K562 (cell line): ENCODE data around the gene HDAC6. TPM values are rescaled to one million over a fixed set of nuclear protein-coding genes. Genes with fewer than 3 reads are reported as not detected.

ENCODE experiments used
- ATAC-seq: fragments of 200-7000 bp; cut with Tn5 transposase; 3 replicates; pipeline ENCODE4 v1.9.1; 2020; ENCODE audit warnings: moderate library complexity
- BruUV-seq: library from RNA; stranded (reverse); fragments of 400-500 nt; replicated peaks from 2 replicates; lab custom pipeline; 2021; lab: Mats Ljungman, UMichigan
- CTCF ChIA-PET: fragments of 300-600 bp; formaldehyde crosslinking; extraction: SDS; loops from one replicate; lab custom pipeline; 2021; ENCODE audit warnings: low intra/inter-chr PET ratio; lab: Yijun Ruan, JAX
- POLR2A ChIA-PET: fragments of 300-600, 350-650 bp; sonication (Branson Sonifier 250); formaldehyde crosslinking; extraction: SDS; loops from one replicate; lab custom pipeline; 2021; ENCODE audit warnings: antibody characterized with exemption, inconsistent platforms; lab: Yijun Ruan, JAX
- DNase-seq, 4 experiments: peaks; one replicate each; pipeline versions ENCODE4 v3.0.0 to v3.0.0-alpha.2; 2011 to 2018; ENCODE audit warnings: low spot score in 3 of 4, mixed read lengths in 3 of 4; ENCODE audit errors: extremely low read depth in 1 of 4
- FAIRE-seq: peaks from 2 replicates; lab custom pipeline; 2011; peaks lifted over from hg19 to GRCh38; lab: Jason Lieb, UNC
- H2AFZ ChIP-seq: 2 replicates; pipeline ENCODE4 v1.6.0; 2011; ENCODE audit warnings: low read depth, low read length, control low read depth, inconsistent platforms
- H3K27ac ChIP-seq: fragments of 200-600 bp; 3 replicates; pipeline ENCODE4 v1.8.0; 2011; ENCODE audit warnings: low read depth, mild to moderate bottlenecking, control low read depth, inconsistent platforms, low read length, moderate library complexity, mixed read lengths; ENCODE audit errors: extremely low read depth
- H3K27me3 ChIP-seq, 2 experiments: fragments of 300-600 bp in 1 of 2; 2 replicates in 1 of 2; 3 replicates in 1 of 2; pipeline versions ENCODE4 v1.6.0 to v1.8.0; 2011; ENCODE audit warnings: inconsistent platforms in 2 of 2, low read length in 2 of 2, mild to moderate bottlenecking in 1 of 2, mixed read lengths in 1 of 2, moderate library complexity in 1 of 2; ENCODE audit not compliant: control insufficient read depth in 2 of 2, insufficient read depth in 2 of 2
- H3K36me3 ChIP-seq: fragments of 300-600 bp; 3 replicates; pipeline ENCODE4 v1.8.0; 2011; ENCODE audit warnings: mild to moderate bottlenecking, low read length, inconsistent platforms; ENCODE audit not compliant: control insufficient read depth, insufficient read depth
- H3K4me1 ChIP-seq, 2 experiments: fragments of 200-600 bp in 1 of 2; replicated peaks in 1 of 2; 2 replicates in 1 of 2; 3 replicates in 1 of 2; pipeline versions ENCODE4 v1.5.1 to v1.8.0; 2011; ENCODE audit warnings: inconsistent platforms in 2 of 2, low read length in 2 of 2, mild to moderate bottlenecking in 1 of 2, mixed read lengths in 1 of 2, moderate library complexity in 1 of 2; ENCODE audit not compliant: control insufficient read depth in 2 of 2, insufficient read depth in 2 of 2
- H3K4me2 ChIP-seq: 2 replicates; pipeline ENCODE4 v1.6.1; 2011; ENCODE audit warnings: low read length, control low read depth, inconsistent platforms, mixed read lengths; ENCODE audit not compliant: insufficient read depth
- H3K4me3 ChIP-seq: fragments of 200-600 bp; sonication (generic), shearing (Covaris generic); 2 replicates; pipeline ENCODE4 v1.5.1; 2016; ENCODE audit warnings: control low read depth, inconsistent platforms
- H3K79me2 ChIP-seq: fragments of 200-600 bp; 3 replicates; pipeline ENCODE4 v1.8.0; 2011; ENCODE audit warnings: low read length, inconsistent platforms; ENCODE audit not compliant: control insufficient read depth, insufficient read depth
- H3K9ac ChIP-seq, 2 experiments: 2 replicates each; pipeline versions ENCODE4 v1.6.0 to v1.6.1; 2011; ENCODE audit warnings: low read depth in 2 of 2, low read length in 2 of 2, control low read depth in 1 of 2, inconsistent platforms in 1 of 2, mild to moderate bottlenecking in 1 of 2, mixed read lengths in 1 of 2; ENCODE audit not compliant: insufficient read depth in 1 of 2
- H3K9me1 ChIP-seq: one replicate; pipeline ENCODE4 v1.6.0; 2011; ENCODE audit warnings: inconsistent platforms, mild to moderate bottlenecking, low read length, moderate library complexity; ENCODE audit not compliant: control insufficient read depth, insufficient read depth
- H3K9me3 ChIP-seq: replicated peaks from 2 replicates; pipeline ENCODE4 v1.5.1; 2011; ENCODE audit warnings: low read depth, low read length, inconsistent platforms; ENCODE audit not compliant: control insufficient read depth, insufficient read depth
- H4K20me1 ChIP-seq: replicated peaks from 2 replicates; pipeline ENCODE4 v1.6.1; 2011; ENCODE audit warnings: low read length, inconsistent platforms, mixed read lengths; ENCODE audit not compliant: control insufficient read depth, insufficient read depth
- CBFA2T3 ChIP-seq: fragments of 450-650 bp; IDR thresholded peaks from 2 replicates; pipeline ENCODE4 v1.6.1; 2017
- CBX2 ChIP-seq: fragments of 200-600 bp; sonication (generic); IDR thresholded peaks from one replicate; pipeline ENCODE4 v1.6.1; 2012; ENCODE audit warnings: mild to moderate bottlenecking, low read length, inconsistent platforms; ENCODE audit not compliant: insufficient read depth, poor library complexity, severe bottlenecking
- ESRRB ChIP-seq: fragments of 250-450 bp; sonication (Bioruptor Pico); IDR thresholded peaks from 2 replicates; pipeline ENCODE4 v1.5.0; 2020; ENCODE audit warnings: mild to moderate bottlenecking, moderate library complexity, borderline replicate concordance
- KAT7 ChIP-seq: sonication (generic); formaldehyde crosslinking; IDR thresholded peaks from 2 replicates; pipeline ENCODE4 v1.8.0; 2022; ENCODE audit warnings: missing genetic modification reagents, mild to moderate bottlenecking, borderline replicate concordance
- LEF1 ChIP-seq: fragments of 450-650 bp; IDR thresholded peaks from 2 replicates; pipeline ENCODE4 v1.6.1; 2016; ENCODE audit warnings: mild to moderate bottlenecking
- POLR2H ChIP-seq: IDR thresholded peaks from 2 replicates; pipeline ENCODE4 v1.6.1; 2016; ENCODE audit warnings: missing genetic modification characterization, low read depth, mild to moderate bottlenecking, control low read depth, missing compliant biosample characterization, moderate library complexity
- TFAP4 ChIP-seq: sonication (generic); formaldehyde crosslinking; IDR thresholded peaks from 2 replicates; pipeline ENCODE4 v1.8.0; 2022; ENCODE audit warnings: missing genetic modification reagents, mild to moderate bottlenecking, moderate library complexity, borderline replicate concordance
- ZFPM2 ChIP-seq: fragments of 250-450 bp; sonication (Bioruptor Pico); IDR thresholded peaks from 2 replicates; pipeline ENCODE4 v1.5.1; 2022; ENCODE audit warnings: mild to moderate bottlenecking
- ZNF23 ChIP-seq: fragments of 250-450 bp; sonication (Bioruptor Pico); IDR thresholded peaks from 2 replicates; pipeline ENCODE4 v1.4.0; 2020; ENCODE audit warnings: mild to moderate bottlenecking
- ZNF436 ChIP-seq: fragments of 250-450, 450-650 bp; sonication (Bioruptor Pico); formaldehyde crosslinking; IDR thresholded peaks from 2 replicates; pipeline ENCODE4 v1.7.0; 2020; ENCODE audit warnings: mild to moderate bottlenecking
- ZNF57 ChIP-seq: fragments of 450-650 bp; formaldehyde crosslinking; IDR thresholded peaks from 2 replicates; pipeline ENCODE4 v1.4.0; 2020; ENCODE audit warnings: mild to moderate bottlenecking, moderate library complexity
- ZSCAN32 ChIP-seq: fragments of 450-650 bp; formaldehyde crosslinking; IDR thresholded peaks from 2 replicates; pipeline ENCODE4 v1.4.0; 2020; ENCODE audit warnings: mild to moderate bottlenecking, moderate library complexity
- WGBS: fragments of 100-300 bp; shearing (Covaris generic); methylation state at CpG from one replicate; pipeline ENCODE4 v1.1.6; 2016; ENCODE audit warnings: low coverage, mixed read lengths; ENCODE audit not compliant: insufficient coverage; ENCODE audit errors: missing lambda C conversion rate; 5-methylcytosine and 5-hydroxymethylcytosine counted together
- in situ Hi-C: fragments of 300-500 bp; cut with MboI; formaldehyde crosslinking; loops from 4 replicates; pipeline ENCODE4 v1.15.0; 2018; ENCODE audit warnings: inconsistent platforms, mixed read lengths
- intact Hi-C: fragments of 100-400 bp; cut with micrococcal nuclease; formaldehyde crosslinking; loops from 2 replicates; pipeline ENCODE4 v1.14.2; 2022
- polyA plus RNA-seq, 8 experiments: library from polyadenylated mRNA; depleted of rRNA in 4 of 8; stranded (reverse) in 5 of 8; unstranded in 3 of 8; fragments of >200 nt; fragmentation: Nextera tagmentation in 2 of 8; fragmentation: Illumina TruSeq in 1 of 8; extraction: Ambion mirVana in 2 of 8; extraction: Trizol in 1 of 8; gene quantifications; 2 replicates each; pipeline versions ENCODE4 v1.2.1 to v1.2.3, GENCODE V29; 2011 to 2014; ENCODE audit warnings: inconsistent platforms in 1 of 8, missing spikeins in 1 of 8
- total RNA-seq, 7 experiments: library from RNA; depleted of rRNA in 6 of 7; stranded (reverse); fragments of >200 nt in 6 of 7; fragmentation: Illumina TruSeq in 2 of 7; extraction: Trizol in 2 of 7; gene quantifications; 2 replicates each; pipeline versions ENCODE4 v1.2.1 to v1.2.3, GENCODE V29; 2011 to 2021; ENCODE audit warnings: low replicate concordance in 1 of 7
- TF ChIP-seq, protein P1 (sequence below): fragments of 450-650 bp; IDR thresholded peaks from 2 replicates; pipeline ENCODE4 v1.6.1; 2016; ENCODE audit warnings: mild to moderate bottlenecking

HDAC6 gene
- total and polyA plus RNA-seq, 9 of the 15 experiments (the other 6 are each of a cell fraction or from before 2014, with no cell fraction given): 29.9 to 101 (median 71.2) TPM

DNA sequence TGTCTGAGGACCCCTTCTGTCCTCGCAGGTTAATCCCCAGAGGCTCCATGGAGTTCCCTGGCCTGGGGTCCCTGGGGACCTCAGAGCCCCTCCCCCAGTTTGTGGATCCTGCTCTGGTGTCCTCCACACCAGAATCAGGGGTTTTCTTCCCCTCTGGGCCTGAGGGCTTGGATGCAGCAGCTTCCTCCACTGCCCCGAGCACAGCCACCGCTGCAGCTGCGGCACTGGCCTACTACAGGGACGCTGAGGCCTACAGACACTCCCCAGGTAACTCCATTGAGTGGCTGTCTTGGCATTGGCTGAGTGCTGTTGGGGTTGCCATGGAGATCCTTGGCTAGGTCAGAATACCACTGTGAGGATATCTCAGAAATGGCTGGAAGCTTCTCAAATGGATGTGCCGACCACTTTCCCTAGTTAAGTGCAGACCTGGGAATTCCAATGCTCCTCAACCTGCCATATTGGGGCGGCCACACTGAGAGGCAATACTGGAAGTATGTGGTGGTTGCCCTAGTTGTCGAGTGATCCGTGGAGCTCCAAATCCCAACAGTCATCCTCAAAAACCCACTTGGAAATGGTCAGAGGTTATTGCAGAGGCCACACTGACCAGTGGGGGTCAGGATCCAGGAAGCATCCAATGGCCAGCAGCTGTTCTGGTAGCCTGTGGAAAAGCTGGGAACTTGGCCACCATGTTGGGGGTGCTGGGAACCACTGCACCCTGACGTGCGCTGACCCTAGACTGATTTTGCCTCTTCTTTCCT lies 10.6 kb upstream of the HDAC6 start (continued):
- TF ChIP-seq CBX2 (no peak), TFAP4 (CRISPR knock-in tag) (0 out of 2 replicates have a peak, but pooled peaks have one; percentile 13)

DNA sequence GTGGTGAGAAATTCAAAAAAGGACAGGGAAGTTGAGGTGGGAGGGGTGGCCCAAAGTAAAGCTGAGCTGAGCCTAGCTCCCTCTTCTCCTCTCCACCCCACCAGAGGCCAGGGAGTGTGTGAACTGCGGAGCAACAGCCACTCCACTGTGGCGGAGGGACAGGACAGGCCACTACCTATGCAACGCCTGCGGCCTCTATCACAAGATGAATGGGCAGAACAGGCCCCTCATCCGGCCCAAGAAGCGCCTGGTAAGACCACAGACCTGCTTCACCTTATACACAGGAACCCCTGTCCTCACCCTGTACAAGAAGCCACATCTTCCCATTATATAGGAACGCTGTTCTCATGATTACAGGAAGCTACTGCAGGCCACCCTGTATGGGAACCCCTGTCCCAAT lies 9.6 kb upstream of the HDAC6 start:
- H3K36me3 ChIP-seq: peaks cover 65% of the 10 kb centered on the region
- no TSS peak for BruUV-seq
- in situ Hi-C loops (no loop called here), intact Hi-C loops (no loop called here)
- FAIRE-seq (no peak), ATAC-seq (no peak), DNase-seq (no peak)
- H3K27ac ChIP-seq: peak overlapping the region; percentile 15; the same call in 2 of the 3 replicates
- peaks cover 59 to 60% of the 10 kb centered on the region in 2 experiments for H3K4me1 ChIP-seq
- H3K9ac ChIP-seq: no peak overlapping the region
- WGBS: 79% methylated on average over 5 of the region's 7 CpGs
- H3K27me3 ChIP-seq: no peaks in the 10 kb centered on the region
- peak overlapping the region; percentile 38; the same call in 1 of the 2 replicates for H3K4me2 ChIP-seq
- H2AFZ ChIP-seq: no peak overlapping the region
- no peaks in the 10 kb centered on the region for H3K9me1 ChIP-seq
- TF ChIP-seq, protein P1, sequence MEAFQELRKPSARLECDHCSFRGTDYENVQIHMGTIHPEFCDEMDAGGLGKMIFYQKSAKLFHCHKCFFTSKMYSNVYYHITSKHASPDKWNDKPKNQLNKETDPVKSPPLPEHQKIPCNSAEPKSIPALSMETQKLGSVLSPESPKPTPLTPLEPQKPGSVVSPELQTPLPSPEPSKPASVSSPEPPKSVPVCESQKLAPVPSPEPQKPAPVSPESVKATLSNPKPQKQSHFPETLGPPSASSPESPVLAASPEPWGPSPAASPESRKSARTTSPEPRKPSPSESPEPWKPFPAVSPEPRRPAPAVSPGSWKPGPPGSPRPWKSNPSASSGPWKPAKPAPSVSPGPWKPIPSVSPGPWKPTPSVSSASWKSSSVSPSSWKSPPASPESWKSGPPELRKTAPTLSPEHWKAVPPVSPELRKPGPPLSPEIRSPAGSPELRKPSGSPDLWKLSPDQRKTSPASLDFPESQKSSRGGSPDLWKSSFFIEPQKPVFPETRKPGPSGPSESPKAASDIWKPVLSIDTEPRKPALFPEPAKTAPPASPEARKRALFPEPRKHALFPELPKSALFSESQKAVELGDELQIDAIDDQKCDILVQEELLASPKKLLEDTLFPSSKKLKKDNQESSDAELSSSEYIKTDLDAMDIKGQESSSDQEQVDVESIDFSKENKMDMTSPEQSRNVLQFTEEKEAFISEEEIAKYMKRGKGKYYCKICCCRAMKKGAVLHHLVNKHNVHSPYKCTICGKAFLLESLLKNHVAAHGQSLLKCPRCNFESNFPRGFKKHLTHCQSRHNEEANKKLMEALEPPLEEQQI: no peak
- no peak for TF ChIP-seq LEF1
- TF ChIP-seq ESRRB: no peak
- TF ChIP-seq POLR2H (tag): no peak
- TF ChIP-seq KAT7 (CRISPR knock-in tag): no peak
- TF ChIP-seq ZNF436 (CRISPR knock-in tag): no peak
- TF ChIP-seq CBFA2T3: no peak
- TF ChIP-seq ZNF57 (CRISPR knock-in tag): no peak
- TF ChIP-seq ZSCAN32 (CRISPR knock-in tag): no peak
- TF ChIP-seq ZFPM2 (CRISPR knock-in tag): no peak
- TF ChIP-seq ZNF23: no peak
- H3K9me3 ChIP-seq: no peaks in the 10 kb centered on the region
- H3K4me3 ChIP-seq: no peak overlapping the region
- CTCF ChIA-PET: no interaction called here
- peaks cover 61% of the 10 kb centered on the region for H3K79me2 ChIP-seq
- peaks cover 4% of the 10 kb centered on the region; the same call in 1 of the 2 replicates for H4K20me1 ChIP-seq
- POLR2A ChIA-PET: interaction anchor here (1.2 kb wide), 1 partner anchor 9 kb away, joined by 4 read pairs; no protein-coding TSS in a partner anchor
